Measurements from ENCODE around the gene CKLF.
"Not testable (repeated sequence)": the region's sequence is repeated elsewhere in the genome, so short reads cannot be mapped to it uniquely, and the experiment has no call there.

The CKLF gene

GRCh38 chr16:66588981-66589713 lies 36.8 kb downstream of the CKLF start:
- DNase-seq = peak in 6 of 10 donors; percentile 15 to 89 (median 42)
- intact Hi-C loops (cut with DNase I) = loop anchor here (2.0 kb wide), 1 partner anchor 182 kb away; no protein-coding TSS in a partner anchor

GRCh38 chr16:66590322-66590721 lies 37.9 kb downstream of the CKLF start:
- no peak for DNase-seq
- intact Hi-C loops (cut with DNase I) = no loop called here

GRCh38 chr16:66591018-66591417 lies 38.6 kb downstream of the CKLF start:
- intact Hi-C loops (cut with DNase I) = no loop called here
- no peak for DNase-seq

GRCh38 chr16:66592241-66592640 lies 39.9 kb downstream of the CKLF start:
- intact Hi-C loops (cut with DNase I) = no loop called here
- DNase-seq = no peak

GRCh38 chr16:66592814-66593213 lies 40.4 kb downstream of the CKLF start:
- no peak for DNase-seq
- intact Hi-C loops (cut with DNase I) = no loop called here

- DNase-seq = no peak
- intact Hi-C loops (cut with DNase I) = no loop called here
Observed at GRCh38 chr16:66594739-66595138, 42.4 kb downstream of the CKLF start.

- DNase-seq; intact Hi-C loops (cut with DNase I): not testable (repeated sequence)
Observed at GRCh38 chr16:66596559-66596958, 44.2 kb downstream of the CKLF start.

GRCh38 chr16:66596986-66597848 lies 44.8 kb downstream of the CKLF start:
- no peak for DNase-seq
- intact Hi-C loops (cut with DNase I) = no loop called here

- intact Hi-C loops (cut with DNase I) = no loop called here
- no peak for DNase-seq
Observed at GRCh38 chr16:66598111-66598510, 45.7 kb downstream of the CKLF start.

GRCh38 chr16:66599726-66600125 lies 47.4 kb downstream of the CKLF start:
- intact Hi-C loops (cut with DNase I) = loop anchor here (5.0 to 10.0 kb wide), 2 partner anchors 85 to 192 kb away; no protein-coding TSS in a partner anchor
- no peak for DNase-seq

GRCh38 chr16:66600477-66600876 lies 48.1 kb downstream of the CKLF start:
- DNase-seq = no peak
- intact Hi-C loops (cut with DNase I) = loop anchor here (5.0 to 10.0 kb wide), 2 partner anchors 86 to 193 kb away; no protein-coding TSS in a partner anchor

GRCh38 chr16:66601471-66601870 lies 49.1 kb downstream of the CKLF start:
- DNase-seq = no peak
- intact Hi-C loops (cut with DNase I) = loop anchor here (5.0 to 10.0 kb wide), 2 partner anchors 87 to 194 kb away; no protein-coding TSS in a partner anchor

- DNase-seq = peak in 2 of 10 donors; percentile 87 to 91
- intact Hi-C loops (cut with DNase I) = loop anchor here (5.0 to 10.0 kb wide), 2 partner anchors 89 to 196 kb away; no protein-coding TSS in a partner anchor
Observed at GRCh38 chr16:66603537-66604375, 51.4 kb downstream of the CKLF start.

- intact Hi-C loops (cut with DNase I) = loop anchor here (5.0 to 10.0 kb wide), 2 partner anchors 90 to 197 kb away; no protein-coding TSS in a partner anchor
- DNase-seq = peak in 4 of 10 donors; percentile 52 to 90 (median 68)
Observed at GRCh38 chr16:66604376-66605176, 52.2 kb downstream of the CKLF start, which contains the start of gene CMTM3. Gene CMTM3 (plus strand): TSS chr16:66604704. CDS start chr16:66604806, 102 bp downstream.

- intact Hi-C loops (cut with DNase I) = loop anchor here (10.0 kb wide), 1 partner anchor 91 kb away; no protein-coding TSS in a partner anchor
Observed at GRCh38 chr16:66605177-66605978, 53.0 kb downstream of the CKLF start.

GRCh38 chr16:66605979-66606751 lies 53.8 kb downstream of the CKLF start:
- no peak for DNase-seq
- intact Hi-C loops (cut with DNase I) = loop anchor here (10.0 kb wide), 1 partner anchor 91 kb away; no protein-coding TSS in a partner anchor

More at GRCh38 chr16:66605177-66605978, 53.0 kb downstream of the CKLF start:
- peak in 3 of 10 donors; percentile 26 to 84 (median 76) for DNase-seq

Data from posterior cingulate gyrus (tissue), 11 donors.